ENCODE data around the gene CCSAP. TPM values are rescaled to one million over a fixed set of nuclear protein-coding genes. Genes with fewer than 3 reads are reported as not detected.

The CCSAP gene
- total and polyA plus RNA-seq, 10 of the 15 experiments (the other 5 are each of a cell fraction or from before 2014, with no cell fraction given), result 0.75 to 3.4 (median 2.8) TPM

GRCh38 chr1:229310833-229311232, 32.0 kb downstream of the CCSAP start (continued):
- TF ChIP-seq E4F1 (IDR thresholded peaks at IDR 0.05; ENCODE audit: borderline replicate concordance, partially characterized antibody), result no peak

GRCh38 chr1:229309684-229310083, 33.2 kb downstream of the CCSAP start:
- H3K4me1 ChIP-seq (ENCODE audit: control insufficient read depth, insufficient read depth, low read length), result no peaks in the 10 kb centered on the region
- ChIA-PET RAD21 (ENCODE audit: unreplicated experiment) (no interaction called here), POLR2A (no interaction called here), SMC1A (ENCODE audit: uncharacterized antibody, unreplicated experiment) (no interaction called here), CTCF (interaction anchor here (0.7 kb wide), 1 partner anchor 173 kb away, joined by 3 read pairs; no protein-coding TSS in a partner anchor)
- peaks cover 0 to 2% of the 10 kb centered on the region in 2 experiments; a peak in 3 of 4 replicates for H3K36me3 ChIP-seq (ENCODE audit: control insufficient read depth in 2 of 2, insufficient read depth in 2 of 2, low read length in 1 of 2)
- in situ Hi-C loops (cut with MboI), result no loop called here
- DNase-seq (ENCODE audit: low read depth, low spot score) (no peak), FAIRE-seq (no peak), ATAC-seq (no peak)
- no peak for TF ChIP-seq RUNX3 (IDR thresholded peaks at IDR 0.05; ENCODE audit: low read length)
- no peak for TF ChIP-seq HDAC6 (IDR thresholded peaks at IDR 0.05; ENCODE audit: unreplicated experiment)
- no peak for TF ChIP-seq BHLHE40 (IDR thresholded peaks at IDR 0.05; ENCODE audit: borderline replicate concordance in 1 of 2, low read depth in 2 of 2, low read length in 1 of 2)
- no peak for TF ChIP-seq ZZZ3 (IDR thresholded peaks at IDR 0.05; ENCODE audit: control insufficient read depth, insufficient read length, low read depth)
- TF ChIP-seq MTA2 (IDR thresholded peaks at IDR 0.05; ENCODE audit: low read depth), result no peak
- no peak for TF ChIP-seq ZNF207 (IDR thresholded peaks at IDR 0.05; ENCODE audit: borderline replicate concordance)
- no peak for TF ChIP-seq ZNF622 (IDR thresholded peaks at IDR 0.05)
- no peaks in the 10 kb centered on the region for H4K20me1 ChIP-seq (ENCODE audit: control insufficient read depth, insufficient read depth)
- H2AFZ ChIP-seq (ENCODE audit: control insufficient read depth, low read depth, low read length), result no peak overlapping the region
- no peak overlapping the region for H3K4me3 ChIP-seq
- H3K9me3 ChIP-seq (replicated peaks; ENCODE audit: control insufficient read depth, insufficient read depth, low read length), result no peaks in the 10 kb centered on the region
- H3K9ac ChIP-seq (ENCODE audit: control insufficient read depth, insufficient read depth, low read length), result no peak overlapping the region
- H3K79me2 ChIP-seq (ENCODE audit: control insufficient read depth, insufficient read depth, low read length), result no peaks in the 10 kb centered on the region
- intact Hi-C loops (cut with micrococcal nuclease; ENCODE audit: unreplicated experiment), result no loop called here
- WGBS (ENCODE audit: insufficient coverage, insufficient replicate concordance, low lambda C conversion rate, missing lambda C conversion rate), result 100% methylated on average over 2 of the region's 2 CpGs
- BruUV-seq (replicated peaks), result no TSS peak
- H3K27ac ChIP-seq (ENCODE audit: control insufficient read depth, insufficient read depth), result no peak overlapping the region
- H3K4me2 ChIP-seq (ENCODE audit: control insufficient read depth, insufficient read depth), result no peak overlapping the region
- H3K27me3 ChIP-seq (replicated peaks in 1 of 2; ENCODE audit: control insufficient read depth in 2 of 2, insufficient read depth in 2 of 2, low read length in 1 of 2), result no peaks in the 10 kb centered on the region

Data from GM12878 (cell line).